ENCODE results near the gene PSKH1.

Gene PSKH1

DNA sequence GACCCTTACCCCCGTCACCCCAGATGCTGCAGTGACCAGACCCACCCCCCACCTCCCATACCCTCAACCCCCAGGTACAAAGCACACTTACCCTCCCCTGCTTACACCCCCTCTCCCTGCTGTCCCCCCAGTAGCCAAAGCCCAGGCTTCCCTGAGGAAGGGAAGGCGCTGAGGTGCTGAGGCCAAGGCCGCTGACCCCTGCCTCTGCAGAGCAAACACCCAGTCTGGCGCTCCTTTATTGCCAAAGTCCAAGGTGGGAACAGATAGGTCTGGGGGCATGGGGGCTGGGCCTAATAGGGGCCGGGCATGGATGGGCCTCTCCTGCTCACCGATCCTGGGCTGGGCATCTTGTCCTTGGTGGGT is 50.2 kb downstream of the PSKH1 start:
- in situ Hi-C loops (cut with HindIII; ENCODE audit: low pct_ligation_motif_present, low sequenced_read_pairs): no loop called here
- no peak overlapping the region for H3K27ac ChIP-seq
- H3K27me3 ChIP-seq (replicated peaks): no peaks in the 10 kb centered on the region
- no peak overlapping the region for H3K4me3 ChIP-seq (ENCODE audit: low read depth, low read length)
- no peak for TF ChIP-seq CTCF (IDR thresholded peaks at IDR 0.05; ENCODE audit: low read depth, low read length, missing control alignments)
- no peak for DNase-seq
- peaks cover 83% of the 10 kb centered on the region for H3K36me3 ChIP-seq (replicated peaks)

- in situ Hi-C loops (cut with HindIII; ENCODE audit: low pct_ligation_motif_present, low sequenced_read_pairs): no loop called here
- Histone ChIP-seq H3K27ac (no peak within 1 kb of the TSS), H3K27me3 (replicated peaks) (no peaks in the 10 kb centered on the region), H3K4me3 (ENCODE audit: low read depth, low read length) (no peak within 1 kb of the TSS), H3K36me3 (replicated peaks) (peaks cover 89% of the 10 kb centered on the region)
- no peak for TF ChIP-seq CTCF (IDR thresholded peaks at IDR 0.05; ENCODE audit: low read depth, low read length, missing control alignments)
- DNase-seq: no peak
These were observed 50.8 kb downstream of the PSKH1 start, which contains the start of gene LCAT for GRCh38 chr16:67943619-67944504. Gene LCAT, minus strand, starts transcription at chr16:67944120. Its CDS starts 19 bp downstream, at chr16:67944101.

- Histone ChIP-seq H3K27me3 (replicated peaks) (no peaks in the 10 kb centered on the region), H3K4me3 (ENCODE audit: low read depth, low read length) (no peak overlapping the region), H3K36me3 (replicated peaks) (peaks cover 91% of the 10 kb centered on the region), H3K27ac (no peak overlapping the region)
- DNase-seq: no peak
- no peak for TF ChIP-seq CTCF (IDR thresholded peaks at IDR 0.05; ENCODE audit: low read depth, low read length, missing control alignments)
- in situ Hi-C loops (cut with HindIII; ENCODE audit: low pct_ligation_motif_present, low sequenced_read_pairs): no loop called here
These were observed 51.8 kb downstream of the PSKH1 start for GRCh38 chr16:67944690-67945391.

DNA sequence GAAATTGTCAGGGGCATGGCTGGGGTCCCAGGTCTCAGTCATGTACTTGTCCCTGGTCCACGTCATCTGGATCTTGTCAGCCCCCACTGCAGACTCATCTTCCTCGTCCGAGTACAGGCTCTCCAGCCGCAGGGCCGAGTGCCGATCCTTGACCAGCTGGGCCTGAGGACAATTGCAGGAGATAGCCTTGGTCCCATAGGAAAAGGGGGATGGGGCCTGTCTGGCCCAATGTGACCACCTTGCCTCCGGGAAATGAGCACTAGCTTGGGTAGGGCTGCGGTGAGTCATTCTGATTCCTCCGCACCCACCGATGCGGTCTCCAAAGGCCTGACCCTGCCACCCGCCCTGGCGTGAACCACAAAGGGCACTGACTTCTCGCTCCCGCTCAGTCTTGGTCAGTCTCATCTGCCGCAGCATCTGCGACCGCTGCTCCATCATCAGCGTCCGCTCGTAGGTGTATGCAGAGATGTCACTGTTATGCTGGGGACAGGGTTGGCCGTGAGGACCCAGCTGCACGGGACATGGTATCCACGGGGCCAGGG is 52.4 kb downstream of the PSKH1 start:
- no peak overlapping the region for H3K4me3 ChIP-seq (ENCODE audit: low read depth, low read length)
- in situ Hi-C loops (cut with HindIII; ENCODE audit: low pct_ligation_motif_present, low sequenced_read_pairs): no loop called here
- no peak for TF ChIP-seq CTCF (IDR thresholded peaks at IDR 0.05; ENCODE audit: low read depth, low read length, missing control alignments)
- DNase-seq: no peak
- peaks cover 91% of the 10 kb centered on the region for H3K36me3 ChIP-seq (replicated peaks)
- no peaks in the 10 kb centered on the region for H3K27me3 ChIP-seq (replicated peaks)
- H3K27ac ChIP-seq: no peak overlapping the region

DNA sequence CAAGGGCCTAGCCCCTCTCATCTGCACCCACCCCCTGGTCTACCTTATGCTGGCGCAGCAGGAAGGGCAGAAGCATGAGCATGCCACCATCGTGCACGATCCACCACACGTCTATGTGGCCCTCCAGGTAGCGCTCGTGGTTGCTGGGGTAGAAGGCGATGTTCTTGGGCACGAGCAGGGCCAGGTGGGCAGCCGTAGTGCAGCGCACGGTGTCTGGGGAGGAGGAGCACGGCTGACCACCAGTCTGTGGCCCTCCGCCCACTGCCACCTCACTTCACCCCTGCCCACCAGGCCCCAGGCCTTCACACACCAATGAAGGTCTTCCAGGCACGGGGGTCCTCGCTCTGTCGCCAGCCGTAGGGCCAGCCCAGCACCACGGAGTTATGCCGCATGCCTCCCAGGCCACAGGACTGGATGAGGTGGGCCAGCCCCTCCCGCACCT is 53.1 kb downstream of the PSKH1 start:
- no peak for TF ChIP-seq CTCF (IDR thresholded peaks at IDR 0.05; ENCODE audit: low read depth, low read length, missing control alignments)
- H3K36me3 ChIP-seq (replicated peaks): peaks cover 93% of the 10 kb centered on the region
- in situ Hi-C loops (cut with HindIII; ENCODE audit: low pct_ligation_motif_present, low sequenced_read_pairs): no loop called here
- no peak overlapping the region for H3K4me3 ChIP-seq (ENCODE audit: low read depth, low read length)
- H3K27me3 ChIP-seq (replicated peaks): no peaks in the 10 kb centered on the region
- no peak for DNase-seq
- H3K27ac ChIP-seq: no peak overlapping the region

Data from brain microvascular endothelial cell (primary cell).